ENCODE measurements around the gene SRRM4. TPM values are rescaled to one million over a fixed set of nuclear protein-coding genes. Genes with fewer than 3 reads are reported as not detected.

The SRRM4 gene
- total and polyA plus RNA-seq, 4 donors, result not detected

DNA sequence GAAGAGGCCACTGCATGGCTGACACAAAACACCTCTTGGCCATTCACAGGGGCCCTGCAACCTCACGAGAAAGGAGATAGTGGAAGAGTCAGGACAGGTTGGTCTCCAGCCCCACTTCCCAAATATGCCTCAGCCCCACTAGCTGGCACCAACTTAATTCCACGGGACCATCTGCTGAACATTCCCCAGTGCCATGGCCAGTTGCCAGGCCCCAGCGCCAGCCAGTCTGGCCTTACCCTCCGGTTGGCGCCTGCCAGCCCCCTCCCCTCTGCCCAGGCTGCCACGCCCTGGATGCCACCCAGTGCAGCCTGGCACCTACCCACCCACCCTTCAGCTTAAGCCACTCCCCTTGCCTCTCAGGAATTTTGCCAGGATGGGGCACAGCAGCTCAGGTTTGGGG is 176.2 kb downstream of the SRRM4 start:
- Histone ChIP-seq H3K27me3 (ENCODE audit: control insufficient read depth in 4 of 4, insufficient read depth in 4 of 4, low read length in 3 of 4) (peaks cover 0 to 4% (median 0%) of the 10 kb centered on the region in 4 donors), H3K27ac (ENCODE audit: low read depth in 1 of 2, low read length in 2 of 2) (no peak overlapping the region), H3K9me3 (ENCODE audit: control insufficient read depth in 4 of 4, low read length in 3 of 4) (no peaks in the 10 kb centered on the region), H3K9ac (ENCODE audit: low read depth in 1 of 2, low read length in 2 of 2) (no peak overlapping the region), H3K36me3 (ENCODE audit: control insufficient read depth in 4 of 4, insufficient read depth in 3 of 4, low read depth in 1 of 4, low read length in 3 of 4) (no peaks in the 10 kb centered on the region), H3K4me3 (ENCODE audit: low read depth in 1 of 3, low read length in 3 of 3) (no peak overlapping the region), H3K4me1 (ENCODE audit: control insufficient read depth in 4 of 4, insufficient read depth in 4 of 4, low read length in 3 of 4) (no peaks in the 10 kb centered on the region)
- TF ChIP-seq FOXA1 (IDR thresholded peaks at IDR 0.05), result no peak
- DNase-seq (ENCODE audit: low spot score), result no peak
- WGBS, result 84% methylated on average over 6 of the region's 6 CpGs

- Histone ChIP-seq H3K27me3 (ENCODE audit: control insufficient read depth in 4 of 4, insufficient read depth in 4 of 4, low read length in 3 of 4) (peaks cover 0 to 4% (median 0%) of the 10 kb centered on the region in 4 donors), H3K9me3 (ENCODE audit: control insufficient read depth in 4 of 4, low read length in 3 of 4) (no peaks in the 10 kb centered on the region), H3K4me1 (ENCODE audit: control insufficient read depth in 4 of 4, insufficient read depth in 4 of 4, low read length in 3 of 4) (no peaks in the 10 kb centered on the region), H3K27ac (ENCODE audit: low read depth in 1 of 2, low read length in 2 of 2) (no peak overlapping the region), H3K9ac (ENCODE audit: low read depth in 1 of 2, low read length in 2 of 2) (no peak overlapping the region), H3K4me3 (ENCODE audit: low read depth in 1 of 3, low read length in 3 of 3) (no peak overlapping the region), H3K36me3 (ENCODE audit: control insufficient read depth in 4 of 4, insufficient read depth in 3 of 4, low read depth in 1 of 4, low read length in 3 of 4) (no peaks in the 10 kb centered on the region)
- WGBS, result 90% methylated on average over 7 of the region's 7 CpGs
- TF ChIP-seq JUND (IDR thresholded peaks at IDR 0.05) (no peak), FOXA1 (IDR thresholded peaks at IDR 0.05) (no peak), GABPA (IDR thresholded peaks at IDR 0.05 in 1 of 2, conservative IDR thresholded peaks at IDR 0.05 in 1 of 2) (no peak), ZBTB33 (IDR thresholded peaks at IDR 0.05) (no peak), REST (IDR thresholded peaks at IDR 0.05) (no peak), HNF4A (conservative IDR thresholded peaks at IDR 0.05) (no peak), RXRA (IDR thresholded peaks at IDR 0.05) (no peak), MAX (IDR thresholded peaks at IDR 0.05) (no peak), NR2F2 (IDR thresholded peaks at IDR 0.05) (no peak), EGR1 (IDR thresholded peaks at IDR 0.05; ENCODE audit: low read depth in 2 of 2) (no peak), TAF1 (conservative IDR thresholded peaks at IDR 0.05) (no peak), RAD21 (IDR thresholded peaks at IDR 0.05) (no peak), HNF4G (IDR thresholded peaks at IDR 0.05) (no peak), YY1 (IDR thresholded peaks at IDR 0.05) (no peak), ATF3 (IDR thresholded peaks at IDR 0.05) (no peak)
- DNase-seq (ENCODE audit: low spot score), result no peak
Measured at GRCh38 chr12:119157978-119158377, 176.6 kb downstream of the SRRM4 start.

All from liver (tissue), 9 donors.